ENCODE results near the gene PRKCH.

DNA sequence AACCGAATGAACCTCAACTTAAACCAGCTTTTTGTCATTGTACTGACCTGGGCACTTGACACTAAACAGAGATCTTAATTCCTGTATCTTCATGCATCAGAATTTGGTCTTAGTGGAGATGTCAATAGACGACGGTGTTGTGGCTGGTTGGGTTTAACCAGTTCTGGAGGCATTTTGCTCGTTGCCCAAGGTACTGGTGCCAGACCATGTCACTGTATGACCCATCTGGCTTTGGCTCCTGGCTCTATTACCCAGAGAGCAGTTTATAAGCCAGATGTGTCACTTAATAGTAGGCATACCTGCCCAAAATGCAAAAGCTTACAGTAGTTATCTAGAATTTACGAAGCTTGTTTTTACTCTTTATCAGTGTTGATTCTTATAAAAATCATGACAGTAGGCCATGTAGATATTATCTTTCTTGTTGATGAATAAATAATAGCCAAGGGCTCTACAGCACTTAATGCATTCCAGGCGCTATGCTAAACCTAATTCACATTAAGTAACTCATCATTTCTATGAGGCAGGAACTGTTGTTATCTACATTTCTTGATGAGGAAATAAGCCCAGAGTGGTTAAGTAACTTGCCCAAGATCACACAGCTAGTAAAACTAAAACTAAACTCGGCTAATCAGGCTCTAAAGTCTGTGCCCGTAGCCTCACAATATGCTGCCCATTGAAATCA, 194.2 kb downstream of the PRKCH start:
- TF ChIP-seq POLR2A (IDR thresholded peaks at IDR 0.05), result no peak
- TF ChIP-seq, protein P1, sequence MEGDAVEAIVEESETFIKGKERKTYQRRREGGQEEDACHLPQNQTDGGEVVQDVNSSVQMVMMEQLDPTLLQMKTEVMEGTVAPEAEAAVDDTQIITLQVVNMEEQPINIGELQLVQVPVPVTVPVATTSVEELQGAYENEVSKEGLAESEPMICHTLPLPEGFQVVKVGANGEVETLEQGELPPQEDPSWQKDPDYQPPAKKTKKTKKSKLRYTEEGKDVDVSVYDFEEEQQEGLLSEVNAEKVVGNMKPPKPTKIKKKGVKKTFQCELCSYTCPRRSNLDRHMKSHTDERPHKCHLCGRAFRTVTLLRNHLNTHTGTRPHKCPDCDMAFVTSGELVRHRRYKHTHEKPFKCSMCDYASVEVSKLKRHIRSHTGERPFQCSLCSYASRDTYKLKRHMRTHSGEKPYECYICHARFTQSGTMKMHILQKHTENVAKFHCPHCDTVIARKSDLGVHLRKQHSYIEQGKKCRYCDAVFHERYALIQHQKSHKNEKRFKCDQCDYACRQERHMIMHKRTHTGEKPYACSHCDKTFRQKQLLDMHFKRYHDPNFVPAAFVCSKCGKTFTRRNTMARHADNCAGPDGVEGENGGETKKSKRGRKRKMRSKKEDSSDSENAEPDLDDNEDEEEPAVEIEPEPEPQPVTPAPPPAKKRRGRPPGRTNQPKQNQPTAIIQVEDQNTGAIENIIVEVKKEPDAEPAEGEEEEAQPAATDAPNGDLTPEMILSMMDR (IDR thresholded peaks at IDR 0.05), result no peak
